ENCODE data around the gene TMEM59L. TPM values are rescaled to one million over a fixed set of nuclear protein-coding genes. Genes with fewer than 3 reads are reported as not detected.

The TMEM59L gene
- total and polyA plus RNA-seq, 2 of the 13 experiments (the other 11 are each of a cell fraction or from before 2014, with no cell fraction given): 0.97 to 5.5 TPM

- TF ChIP-seq SCMH1 (CRISPR knock-in tag; IDR thresholded peaks at IDR 0.05; ENCODE audit: borderline replicate concordance) (no peak), FOXA3 (CRISPR knock-in tag; IDR thresholded peaks at IDR 0.05) (peak; percentile 87), TOE1 (CRISPR knock-in tag; IDR thresholded peaks at IDR 0.05) (0 out of 2 replicates have a peak, but pooled peaks have one; percentile 57), GPN1 (CRISPR knock-in tag; IDR thresholded peaks at IDR 0.05; ENCODE audit: borderline replicate concordance) (no peak)
These were observed 40.9 kb upstream of the TMEM59L start, which contains the start of gene UBA52 (continued) for GRCh38 chr19:18571564-18572344.

- no peaks in the 10 kb centered on the region; a peak in 1 of 5 replicates for H3K27me3 ChIP-seq (ENCODE audit: control insufficient read depth in 1 of 2, insufficient read depth in 2 of 2, low read length in 2 of 2)
- H3K79me2 ChIP-seq (ENCODE audit: insufficient read depth, low read length): peaks cover 21% of the 10 kb centered on the region
- in situ Hi-C loops (cut with HindIII; ENCODE audit: extremely low pct_ligation_motif_present, low pct_unique_long_range_greater_than_20kb) (no loop called here), intact Hi-C loops (cut with micrococcal nuclease; ENCODE audit: unreplicated experiment) (loop anchor here (5.0 kb wide), 1 partner anchor 97 kb away; no protein-coding TSS in a partner anchor)
- H3K4me1 ChIP-seq (ENCODE audit: insufficient read depth, low read length): peaks cover 20% of the 10 kb centered on the region
- BruUV-seq (replicated peaks): no TSS peak
- FAIRE-seq (no peak), DNase-seq (ENCODE audit: low spot score) (no peak), ATAC-seq (no peak)
- no peaks in the 10 kb centered on the region for H3K9me3 ChIP-seq (ENCODE audit: low read length)
- no peak for TF ChIP-seq KDM1A (CRISPR knock-in tag; IDR thresholded peaks at IDR 0.05)
- no peak for TF ChIP-seq MLLT10 (CRISPR knock-in tag; IDR thresholded peaks at IDR 0.05)
- TF ChIP-seq ZNF629 (CRISPR knock-in tag; conservative IDR thresholded peaks at IDR 0.05): no peak
- TF ChIP-seq FOSL1 (CRISPR knock-in tag; IDR thresholded peaks at IDR 0.05; ENCODE audit: borderline replicate concordance): no peak
- TF ChIP-seq THAP8 (CRISPR knock-in tag; IDR thresholded peaks at IDR 0.05; ENCODE audit: borderline replicate concordance): no peak
- TF ChIP-seq RBFOX2 (IDR thresholded peaks at IDR 0.05; ENCODE audit: low read depth, low read length): 0 out of 2 replicates have a peak, but pooled peaks have one; percentile 35
- TF ChIP-seq TAF15 (IDR thresholded peaks at IDR 0.05; ENCODE audit: low read depth, low read length, poor library complexity, severe bottlenecking): no peak
- no peak for TF ChIP-seq PHF21A (CRISPR knock-in tag; IDR thresholded peaks at IDR 0.05)
- TF ChIP-seq THAP9 (CRISPR knock-in tag; IDR thresholded peaks at IDR 0.05; ENCODE audit: borderline replicate concordance): no peak
- no peak for TF ChIP-seq ZSCAN22 (CRISPR knock-in tag; IDR thresholded peaks at IDR 0.05)
- no peak for TF ChIP-seq GATAD1 (CRISPR knock-in tag; IDR thresholded peaks at IDR 0.05)
- no peak for TF ChIP-seq SALL2 (CRISPR knock-in tag; IDR thresholded peaks at IDR 0.05)
- peak; percentile 66 for TF ChIP-seq AGO2 (optimal IDR thresholded peaks at IDR 0.05; ENCODE audit: low read depth, low read length)
- no peak for TF ChIP-seq ZKSCAN8 (CRISPR knock-in tag; IDR thresholded peaks at IDR 0.05; ENCODE audit: borderline replicate concordance)
- no peak overlapping the region for H3K4me2 ChIP-seq (ENCODE audit: low read depth, low read length)
- WGBS (ENCODE audit: low lambda C conversion rate): 97% methylated on average over 10 of the region's 18 CpGs
- no peak overlapping the region for H3K27ac ChIP-seq (ENCODE audit: extremely low read length, insufficient read depth, low read length)
- POLR2A ChIA-PET: no interaction called here
- peaks cover 10% of the 10 kb centered on the region for H4K20me1 ChIP-seq (ENCODE audit: insufficient read depth, low read length)
- H3K9ac ChIP-seq (ENCODE audit: insufficient read depth, low read depth, low read length): no peak overlapping the region
- CTCF ChIA-PET (ENCODE audit: low intra/inter-chr PET ratio, low total read pairs): no interaction called here
- H2AFZ ChIP-seq (ENCODE audit: low read length): no peak overlapping the region
- H3K4me3 ChIP-seq (replicated peaks in 1 of 3; ENCODE audit: insufficient read depth in 1 of 3, low read depth in 2 of 3, low read length in 3 of 3): no peak overlapping the region
- H3K36me3 ChIP-seq (replicated peaks in 1 of 2; ENCODE audit: control insufficient read depth in 1 of 2, insufficient read depth in 2 of 2, low read length in 2 of 2): peaks cover 16 to 23% of the 10 kb centered on the region in 2 experiments; a peak in 4 of 5 replicates
These were observed 37.9 kb upstream of the TMEM59L start for GRCh38 chr19:18574691-18575291.
